Measurements from ENCODE around the gene DAPK3.

- TF ChIP-seq CTCF (IDR thresholded peaks at IDR 0.05): no peak
- no peak for TF ChIP-seq POLR2A (IDR thresholded peaks at IDR 0.05)
Observed at GRCh38 chr19:3919793-3920192, 51.1 kb downstream of the DAPK3 start.

Measured in transverse colon (tissue), 3 donors.